Measurements from ENCODE around the gene ASL.

DNA sequence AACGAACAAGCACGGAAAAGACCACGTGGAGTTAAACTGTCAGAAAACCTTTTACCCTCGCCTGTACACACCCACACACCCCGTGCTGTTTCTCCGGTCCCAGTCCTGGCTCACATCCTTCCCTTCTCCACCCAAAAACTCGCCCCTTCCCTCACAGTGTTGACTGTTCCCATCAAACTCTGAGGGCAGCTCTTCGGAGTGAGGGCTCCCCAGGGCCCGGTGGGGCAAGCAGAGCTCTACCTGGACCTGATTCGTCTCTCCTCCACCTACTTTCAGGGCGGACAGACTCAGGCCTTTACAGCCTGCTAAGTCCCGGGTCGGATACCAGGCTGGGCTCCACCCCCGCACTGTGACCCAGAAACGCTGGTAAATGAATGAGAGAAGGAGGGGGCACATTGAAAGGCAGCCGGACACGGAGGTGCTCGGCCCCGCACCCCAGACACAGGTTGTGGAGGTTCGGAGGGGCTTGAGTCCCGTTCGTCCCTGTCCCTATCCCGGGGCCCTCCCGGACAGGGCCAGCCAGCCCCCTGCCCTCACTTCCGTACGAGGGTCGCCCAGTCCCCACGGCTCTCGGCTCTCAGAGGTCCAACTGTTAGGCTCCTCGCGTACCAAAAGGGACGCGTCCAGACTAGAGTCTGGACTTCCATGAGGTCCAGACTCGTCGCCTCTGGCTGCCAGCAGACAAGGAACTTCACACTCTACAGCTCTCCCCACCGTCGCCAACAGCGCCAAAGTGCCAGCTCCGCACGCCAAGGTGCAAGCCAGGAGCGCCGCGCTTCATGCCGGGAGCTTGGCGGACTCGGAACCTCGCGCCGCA lies 31.7 kb upstream of the ASL start:
- TF ChIP-seq CTCF (IDR thresholded peaks at IDR 0.05; ENCODE audit: insufficient read depth, low read length), result no peak
- no peak for TF ChIP-seq GABPA (IDR thresholded peaks at IDR 0.05; ENCODE audit: low read depth)
- no peak for TF ChIP-seq POLR2AphosphoS5 (IDR thresholded peaks at IDR 0.05; ENCODE audit: low read depth)
